ENCODE measurements around the gene LRRC28.
A peak's percentile ranks its signal among the peaks of the same experiment; 100 is the strongest.

The LRRC28 gene

GRCh38 chr15:99250001-99250400 lies 1.3 kb upstream of the LRRC28 start:
- DNase-seq, result no peak

- no peak for DNase-seq
These were observed 806 bp upstream of the LRRC28 start for GRCh38 chr15:99250494-99250856.

- no peak for DNase-seq
These were observed 1.0 kb downstream of the LRRC28 start for GRCh38 chr15:99252326-99252725.

- no peak for DNase-seq
These were observed 2.3 kb downstream of the LRRC28 start for GRCh38 chr15:99253381-99254090.

- DNase-seq, result no peak
These were observed 5.9 kb downstream of the LRRC28 start for GRCh38 chr15:99257107-99257750.

- DNase-seq, result no peak
These were observed 12.8 kb downstream of the LRRC28 start for GRCh38 chr15:99264125-99264524.

- no peak for DNase-seq
These were observed 14.3 kb downstream of the LRRC28 start for GRCh38 chr15:99265541-99266070.

GRCh38 chr15:99267957-99268356 lies 16.7 kb downstream of the LRRC28 start:
- DNase-seq, result no peak

GRCh38 chr15:99268431-99268830 lies 17.1 kb downstream of the LRRC28 start:
- DNase-seq, result no peak

GRCh38 chr15:99273801-99274200 lies 22.5 kb downstream of the LRRC28 start:
- no peak for DNase-seq

GRCh38 chr15:99275061-99275460 lies 23.8 kb downstream of the LRRC28 start:
- DNase-seq, result no peak

GRCh38 chr15:99275525-99276128 lies 24.3 kb downstream of the LRRC28 start:
- no peak for DNase-seq

- DNase-seq, result no peak
These were observed 28.0 kb downstream of the LRRC28 start for GRCh38 chr15:99279290-99279689.

GRCh38 chr15:99279827-99280226 lies 28.5 kb downstream of the LRRC28 start:
- DNase-seq, result no peak

GRCh38 chr15:99282121-99282520 lies 30.8 kb downstream of the LRRC28 start:
- DNase-seq, result no peak

- DNase-seq, result no peak
These were observed 31.3 kb downstream of the LRRC28 start for GRCh38 chr15:99282586-99282985.

- DNase-seq, result no peak
These were observed 32.4 kb downstream of the LRRC28 start for GRCh38 chr15:99283717-99284116.

GRCh38 chr15:99291643-99292042 lies 40.4 kb downstream of the LRRC28 start:
- no peak for DNase-seq

GRCh38 chr15:99295840-99296239 lies 44.6 kb downstream of the LRRC28 start:
- DNase-seq, result no peak

- no peak for DNase-seq
These were observed 45.1 kb downstream of the LRRC28 start for GRCh38 chr15:99296386-99296785.

GRCh38 chr15:99303907-99304306 lies 52.6 kb downstream of the LRRC28 start:
- no peak for DNase-seq

GRCh38 chr15:99305761-99306505 lies 54.7 kb downstream of the LRRC28 start:
- peak; percentile 23 for DNase-seq

- no peak for DNase-seq
These were observed 55.5 kb downstream of the LRRC28 start for GRCh38 chr15:99306694-99307338.
